HCT116 (cell line): ENCODE data around the gene FOXP1. TPM values are rescaled to one million over a fixed set of nuclear protein-coding genes. Genes with fewer than 3 reads are reported as not detected.

Source experiments
- ATAC-seq: fragments of 200-7000 bp; cut with Tn5 transposase; 2 replicates; pipeline ENCODE4 v1.9.1; 2020; ENCODE audit warnings: mild to moderate bottlenecking, moderate library complexity
- BruUV-seq: library from RNA; stranded (reverse); fragments of 400-500 nt; replicated peaks from 2 replicates; lab custom pipeline; 2021; lab: Mats Ljungman, UMichigan
- CTCF ChIA-PET: fragments of 300-600 bp; sonication (Branson Sonifier 250); formaldehyde crosslinking; loops from one replicate; lab custom pipeline; 2021; ENCODE audit warnings: antibody characterized with exemption; lab: Charles Lee
- POLR2A ChIA-PET: fragments of 300-600, 350-600 bp; sonication (Branson Sonifier 250); formaldehyde crosslinking; loops from one replicate; lab custom pipeline; 2021; ENCODE audit warnings: antibody characterized with exemption; lab: Charles Lee
- RAD21 ChIA-PET, 2 experiments: fragments of 300-600 bp; sonication (Branson Sonifier 250); formaldehyde crosslinking; loops; one replicate each; lab custom pipeline; 2023; ENCODE audit warnings: low total read pairs in 2 of 2; ENCODE audit not compliant: uncharacterized antibody in 2 of 2, unreplicated experiment in 2 of 2, low non-redundant PET in 1 of 2; lab: Charles Lee
- DNase-seq: peaks from one replicate; pipeline ENCODE4 v3.0.0-alpha.2; 2010; ENCODE audit warnings: low read depth, low spot score
- H2AFZ ChIP-seq: fragments of 200-600 bp; shearing (Covaris generic), sonication (generic); 2 replicates; pipeline ENCODE4 v1.6.1; 2017; ENCODE audit warnings: low read depth, mixed run types, mixed read lengths, antibody characterized with exemption, low read length; ENCODE audit not compliant: poor library complexity, severe bottlenecking
- H3K27ac ChIP-seq: 2 replicates; pipeline ENCODE4 v1.5.1; 2012; ENCODE audit warnings: low read depth, low read length
- H3K27me3 ChIP-seq: fragments of 200-600 bp; sonication (generic); 2 replicates; pipeline ENCODE4 v1.6.1; 2016; ENCODE audit warnings: mixed run types, low read length, mixed read lengths; ENCODE audit not compliant: insufficient read depth
- H3K36me3 ChIP-seq, 2 experiments: fragments of 200-500 bp in 1 of 2; fragments of 200-600 bp in 1 of 2; sonication (Bioruptor generic) in 1 of 2; sonication (generic) in 1 of 2; 2 replicates each; pipeline versions ENCODE4 v1.5.1 to v1.6.1; 2014 to 2016; ENCODE audit warnings: low read length in 2 of 2, inconsistent platforms in 1 of 2, mixed read lengths in 1 of 2, mixed run types in 1 of 2; ENCODE audit not compliant: insufficient read depth in 2 of 2, control insufficient read depth in 1 of 2
- H3K4me1 ChIP-seq, 2 experiments: fragments of 200-600 bp in 1 of 2; sonication (generic) in 1 of 2; 2 replicates each; pipeline versions ENCODE4 v1.5.1 to v1.6.1; 2012 to 2017; ENCODE audit warnings: low read length in 2 of 2, inconsistent platforms in 1 of 2, mild to moderate bottlenecking in 1 of 2, mixed read lengths in 1 of 2, mixed run types in 1 of 2, moderate library complexity in 1 of 2; ENCODE audit not compliant: insufficient read depth in 2 of 2, control insufficient read depth in 1 of 2
- H3K4me2 ChIP-seq: fragments of 200-600 bp; sonication (generic); 2 replicates; pipeline ENCODE4 v1.6.1; 2017; ENCODE audit warnings: mixed run types, low read length, mixed read lengths
- H3K4me3 ChIP-seq, 2 experiments: fragments of 200-600 bp in 1 of 2; sonication (generic) in 1 of 2; replicated peaks in 1 of 2; 2 replicates each; pipeline ENCODE4 v1.5.1; 2011 to 2016; ENCODE audit warnings: low read length in 2 of 2, control low read depth in 1 of 2, low read depth in 1 of 2, mild to moderate bottlenecking in 1 of 2, mixed read lengths in 1 of 2, mixed run types in 1 of 2
- H3K79me2 ChIP-seq: fragments of 200-600 bp; sonication (generic); 2 replicates; pipeline ENCODE4 v1.6.1; 2017; ENCODE audit warnings: mild to moderate bottlenecking, mixed run types, low read length, moderate library complexity, mixed read lengths; ENCODE audit not compliant: insufficient read depth
- H3K9ac ChIP-seq: fragments of 200-600 bp; sonication (generic); 2 replicates; pipeline ENCODE4 v1.6.1; 2016; ENCODE audit warnings: low read length, mixed read lengths
- H3K9me2 ChIP-seq: fragments of 200-600 bp; sonication (generic), shearing (Covaris generic); 2 replicates; pipeline ENCODE4 v1.6.1; 2017; ENCODE audit warnings: mixed run types, mild to moderate bottlenecking, moderate library complexity; ENCODE audit not compliant: insufficient read depth
- H3K9me3 ChIP-seq, 2 experiments: fragments of 200-500 bp in 1 of 2; fragments of 200-600 bp in 1 of 2; sonication (Bioruptor generic) in 1 of 2; sonication (generic) in 1 of 2; 2 replicates each; pipeline ENCODE4 v1.6.1; 2014 to 2017; ENCODE audit warnings: low read length in 2 of 2, mixed read lengths in 2 of 2, inconsistent platforms in 1 of 2, low read depth in 1 of 2, mild to moderate bottlenecking in 1 of 2, mixed run types in 1 of 2, moderate library complexity in 1 of 2; ENCODE audit not compliant: control insufficient read depth in 1 of 2, insufficient read depth in 1 of 2
- H4K20me1 ChIP-seq: fragments of 200-600 bp; sonication (generic), shearing (Covaris generic); 2 replicates; pipeline ENCODE4 v1.6.1; 2017; ENCODE audit warnings: mixed run types, mild to moderate bottlenecking, moderate library complexity; ENCODE audit not compliant: insufficient read depth
- CBX3 ChIP-seq: IDR thresholded peaks from 2 replicates; pipeline ENCODE4 v1.6.1; 2012; ENCODE audit warnings: low read depth
- CEBPB ChIP-seq: IDR thresholded peaks from 2 replicates; pipeline ENCODE4 v1.6.1; 2012; ENCODE audit warnings: low read depth
- EGR1 ChIP-seq: IDR thresholded peaks from 2 replicates; pipeline ENCODE4 v1.6.1; 2012; ENCODE audit warnings: low read depth
- ELF1 ChIP-seq: IDR thresholded peaks from 2 replicates; pipeline ENCODE4 v1.6.1; 2012; ENCODE audit warnings: low read depth, borderline replicate concordance
- EZH2phosphoT487 ChIP-seq: fragments of 200-600 bp; IDR thresholded peaks from 2 replicates; pipeline ENCODE4 v1.6.1; 2018; ENCODE audit warnings: antibody characterized with exemption, borderline replicate concordance
- FOSL1 ChIP-seq: IDR thresholded peaks from 2 replicates; pipeline ENCODE4 v1.6.1; 2012; ENCODE audit warnings: low read depth
- JUND ChIP-seq: IDR thresholded peaks from 2 replicates; pipeline ENCODE4 v1.6.1; 2012
- POLR2A ChIP-seq: IDR thresholded peaks from 2 replicates; pipeline ENCODE4 v1.7.0; 2011; ENCODE audit warnings: borderline replicate concordance; ENCODE audit not compliant: insufficient read depth, insufficient read length; ENCODE audit errors: extremely low read depth
- SIN3A ChIP-seq: IDR thresholded peaks from 2 replicates; pipeline ENCODE4 v1.6.1; 2012; ENCODE audit warnings: low read depth
- SRF ChIP-seq: IDR thresholded peaks from 2 replicates; pipeline ENCODE4 v1.6.1; 2012; ENCODE audit warnings: low read depth
- YY1 ChIP-seq: IDR thresholded peaks from 2 replicates; pipeline ENCODE4 v1.6.1; 2011; ENCODE audit warnings: low read length, low read depth, moderate library complexity, mild to moderate bottlenecking; ENCODE audit not compliant: insufficient replicate concordance; ENCODE audit errors: extremely low read depth
- ZBTB33 ChIP-seq: IDR thresholded peaks from 2 replicates; pipeline ENCODE4 v1.6.1; 2011; ENCODE audit warnings: mild to moderate bottlenecking, low read length, moderate library complexity; ENCODE audit not compliant: insufficient replicate concordance; ENCODE audit errors: extremely low read depth
- ZFX ChIP-seq: fragments of 450-650 bp; IDR thresholded peaks from 2 replicates; pipeline ENCODE4 v1.6.1; 2017
- ZNF274 ChIP-seq: fragments of 200-500 bp; sonication (Bioruptor generic); IDR thresholded peaks from 2 replicates; pipeline ENCODE4 v1.6.1; 2014; ENCODE audit warnings: mild to moderate bottlenecking, low read depth, low read length, inconsistent platforms
- intact Hi-C: fragments of 100-400 bp; cut with micrococcal nuclease; formaldehyde crosslinking; loops from 2 replicates; pipeline ENCODE4 v1.10.0; 2022
- total RNA-seq: library from RNA; stranded (reverse); gene quantifications from one replicate; pipeline ENCODE4 v1.2.1, GENCODE V29; 2021; ENCODE audit not compliant: unreplicated experiment
- TF ChIP-seq, protein P1 (sequence below): IDR thresholded peaks from 2 replicates; pipeline ENCODE4 v1.6.1; 2012
- TF ChIP-seq, protein P2 (sequence below): IDR thresholded peaks from 2 replicates; pipeline ENCODE4 v1.6.1; 2012

Gene FOXP1
- total RNA-seq, 1 experiment from 2014 or later, result 11.4 TPM

DNA sequence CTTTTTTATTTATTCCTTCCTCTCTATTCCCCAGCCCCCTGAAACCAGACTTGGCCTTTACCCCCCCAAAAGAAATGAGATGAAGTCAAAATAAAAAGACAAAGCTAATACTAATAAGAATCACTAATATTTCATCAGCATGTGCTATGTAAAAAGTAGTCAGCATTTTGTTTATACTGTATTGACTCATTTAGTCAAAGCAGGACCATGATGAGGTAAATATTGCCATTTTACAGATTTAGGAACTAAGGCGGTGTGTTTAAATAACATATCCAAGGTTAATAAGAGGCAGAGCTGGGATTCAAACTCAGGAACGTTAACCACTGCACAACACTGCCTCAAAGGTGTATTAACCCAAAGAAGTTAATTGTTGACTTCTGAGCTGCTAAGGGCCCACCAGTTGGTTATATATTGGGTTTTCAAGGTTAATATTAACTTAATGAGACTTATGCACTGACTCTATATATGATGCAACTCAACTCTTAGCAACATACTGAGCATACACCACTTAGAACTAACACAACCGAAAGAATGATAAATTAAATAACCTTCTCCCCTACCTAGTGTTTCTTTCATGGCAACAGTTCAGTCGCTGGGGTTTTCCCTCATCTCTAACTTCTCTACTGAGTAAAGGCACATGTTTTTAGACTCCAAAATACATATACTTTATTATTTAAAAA, 34.7 kb downstream of the FOXP1 start:
- intact Hi-C loops, result loop anchor here (10.0 kb wide), 1 partner anchor 56 kb away; no protein-coding TSS in a partner anchor
- no peak for ATAC-seq

More for the DNA sequence above, 34.7 kb downstream of the FOXP1 start:
- H3K4me3 ChIP-seq, result no peak overlapping the region
- H3K79me2 ChIP-seq, result no peaks in the 10 kb centered on the region
- CTCF ChIA-PET, result no interaction called here
- no peak overlapping the region for H3K4me2 ChIP-seq
- no peaks in the 10 kb centered on the region for H4K20me1 ChIP-seq
- DNase-seq, result no peak
- no peaks in the 10 kb centered on the region for H3K36me3 ChIP-seq
- H2AFZ ChIP-seq, result no peak overlapping the region
- no peaks in the 10 kb centered on the region for H3K4me1 ChIP-seq
- BruUV-seq, result no TSS peak
- RAD21 ChIA-PET, result interaction anchor here in 1 of 2 experiments (0.7 kb wide), 1 partner anchor 1960 kb away, joined by 3 read pairs; no protein-coding TSS in a partner anchor
- H3K9me2 ChIP-seq, result no peaks in the 10 kb centered on the region
- no peaks in the 10 kb centered on the region for H3K27me3 ChIP-seq
- no peak overlapping the region for H3K9ac ChIP-seq
- TF ChIP-seq, protein P1, sequence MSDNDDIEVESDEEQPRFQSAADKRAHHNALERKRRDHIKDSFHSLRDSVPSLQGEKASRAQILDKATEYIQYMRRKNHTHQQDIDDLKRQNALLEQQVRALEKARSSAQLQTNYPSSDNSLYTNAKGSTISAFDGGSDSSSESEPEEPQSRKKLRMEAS, result no peak
- TF ChIP-seq ZBTB33 (no peak), POLR2A (no peak), JUND (no peak), YY1 (no peak), SIN3A (no peak), EZH2phosphoT487 (no peak), CBX3 (no peak), ZNF274 (no peak), ZFX (no peak), ELF1 (no peak), SRF (no peak), CEBPB (no peak), FOSL1 (no peak), EGR1 (no peak)
- TF ChIP-seq, protein P2, sequence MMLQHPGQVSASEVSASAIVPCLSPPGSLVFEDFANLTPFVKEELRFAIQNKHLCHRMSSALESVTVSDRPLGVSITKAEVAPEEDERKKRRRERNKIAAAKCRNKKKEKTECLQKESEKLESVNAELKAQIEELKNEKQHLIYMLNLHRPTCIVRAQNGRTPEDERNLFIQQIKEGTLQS, result no peak
- H3K27ac ChIP-seq, result no peak overlapping the region
- H3K9me3 ChIP-seq, result no peaks in the 10 kb centered on the region
- POLR2A ChIA-PET, result no interaction called here
